Liver (tissue), 3 donors: Measurements from ENCODE around the gene TXNDC11.

Experiments used
- EGR1 ChIP-seq, 2 donors: IDR thresholded peaks; 2 replicates each; pipeline ENCODE4 v1.6.1; 2016 to 2018; ENCODE audit warnings: antibody characterized with exemption in 2 of 2, low read depth in 2 of 2
- SP1 ChIP-seq: IDR thresholded peaks from 2 replicates; pipeline ENCODE4 v1.6.1; 2018; ENCODE audit warnings: antibody characterized with exemption, mild to moderate bottlenecking
- TAF1 ChIP-seq: conservative IDR thresholded peaks from 2 replicates; pipeline ENCODE4 v1.6.1; 2016; ENCODE audit warnings: antibody characterized with exemption, mild to moderate bottlenecking
- YY1 ChIP-seq: IDR thresholded peaks from 2 replicates; pipeline ENCODE4 v1.6.1; 2016; ENCODE audit warnings: antibody characterized with exemption, mild to moderate bottlenecking
- TF ChIP-seq, protein P1 (sequence below): fragments of 150-350 bp; IDR thresholded peaks from 2 replicates; pipeline ENCODE4 v1.5.1; 2017; ENCODE audit warnings: improper control_type of control experiment, low read depth, low read length; ENCODE audit not compliant: missing input control
- TF ChIP-seq, protein P2 (sequence below): IDR thresholded peaks from 2 replicates; pipeline ENCODE4 v1.6.1; 2016; ENCODE audit warnings: antibody characterized with exemption
- TF ChIP-seq, protein P3 (sequence below): IDR thresholded peaks from 2 replicates; pipeline ENCODE4 v1.6.1; 2016; ENCODE audit warnings: antibody characterized with exemption
- TF ChIP-seq, protein P4 (sequence below): IDR thresholded peaks from 2 replicates; pipeline ENCODE4 v1.6.1; 2016; ENCODE audit warnings: antibody characterized with exemption, mild to moderate bottlenecking
- donor health status: healthy.
- donor health status: healthy.

DNA sequence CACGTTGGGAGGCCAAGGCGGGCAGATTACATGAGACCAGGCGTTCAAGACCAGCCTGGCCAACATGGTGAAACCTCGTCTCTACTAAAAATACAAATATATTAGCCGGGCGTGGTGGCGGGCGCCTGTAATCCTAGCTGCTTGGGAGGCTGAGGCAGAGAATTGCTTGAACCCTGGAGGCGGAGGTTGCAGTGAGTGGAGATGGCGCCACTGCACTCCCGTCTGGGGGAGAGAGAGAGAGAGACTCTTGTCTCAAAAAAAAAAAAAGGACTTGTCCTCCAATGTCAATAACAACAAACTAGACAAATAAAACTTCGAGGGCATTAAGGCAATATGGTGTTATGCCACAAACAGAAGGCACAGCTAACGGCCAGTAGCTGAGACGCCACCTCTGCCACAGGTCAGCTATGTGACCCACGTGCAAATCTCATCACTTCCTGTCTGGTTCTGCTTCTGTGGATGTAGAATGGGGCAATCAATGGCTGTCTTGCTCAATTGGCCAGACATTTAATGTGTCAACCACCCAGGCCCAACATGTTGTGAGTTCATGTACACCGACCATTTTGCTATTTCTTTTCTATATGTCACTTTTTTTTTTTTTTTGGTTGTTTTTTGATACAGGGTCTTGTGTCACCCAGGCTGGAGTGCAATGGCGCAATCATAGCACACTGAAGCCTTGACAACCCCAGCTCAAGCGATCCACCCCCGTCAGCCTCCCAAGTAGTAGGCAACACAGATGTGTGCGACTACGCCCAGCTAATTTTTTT is 834 bp upstream of the TXNDC11 start:
- TF ChIP-seq EGR1 (IDR thresholded peaks at IDR 0.05; ENCODE audit: low read depth in 2 of 2) (no peak), SP1 (peak; percentile 63), TAF1 (no peak), YY1 (peak; percentile 90)
- TF ChIP-seq, protein P1, sequence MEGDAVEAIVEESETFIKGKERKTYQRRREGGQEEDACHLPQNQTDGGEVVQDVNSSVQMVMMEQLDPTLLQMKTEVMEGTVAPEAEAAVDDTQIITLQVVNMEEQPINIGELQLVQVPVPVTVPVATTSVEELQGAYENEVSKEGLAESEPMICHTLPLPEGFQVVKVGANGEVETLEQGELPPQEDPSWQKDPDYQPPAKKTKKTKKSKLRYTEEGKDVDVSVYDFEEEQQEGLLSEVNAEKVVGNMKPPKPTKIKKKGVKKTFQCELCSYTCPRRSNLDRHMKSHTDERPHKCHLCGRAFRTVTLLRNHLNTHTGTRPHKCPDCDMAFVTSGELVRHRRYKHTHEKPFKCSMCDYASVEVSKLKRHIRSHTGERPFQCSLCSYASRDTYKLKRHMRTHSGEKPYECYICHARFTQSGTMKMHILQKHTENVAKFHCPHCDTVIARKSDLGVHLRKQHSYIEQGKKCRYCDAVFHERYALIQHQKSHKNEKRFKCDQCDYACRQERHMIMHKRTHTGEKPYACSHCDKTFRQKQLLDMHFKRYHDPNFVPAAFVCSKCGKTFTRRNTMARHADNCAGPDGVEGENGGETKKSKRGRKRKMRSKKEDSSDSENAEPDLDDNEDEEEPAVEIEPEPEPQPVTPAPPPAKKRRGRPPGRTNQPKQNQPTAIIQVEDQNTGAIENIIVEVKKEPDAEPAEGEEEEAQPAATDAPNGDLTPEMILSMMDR, result no peak
- TF ChIP-seq, protein P2, sequence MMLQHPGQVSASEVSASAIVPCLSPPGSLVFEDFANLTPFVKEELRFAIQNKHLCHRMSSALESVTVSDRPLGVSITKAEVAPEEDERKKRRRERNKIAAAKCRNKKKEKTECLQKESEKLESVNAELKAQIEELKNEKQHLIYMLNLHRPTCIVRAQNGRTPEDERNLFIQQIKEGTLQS, result peak; percentile 29
- TF ChIP-seq, protein P3, sequence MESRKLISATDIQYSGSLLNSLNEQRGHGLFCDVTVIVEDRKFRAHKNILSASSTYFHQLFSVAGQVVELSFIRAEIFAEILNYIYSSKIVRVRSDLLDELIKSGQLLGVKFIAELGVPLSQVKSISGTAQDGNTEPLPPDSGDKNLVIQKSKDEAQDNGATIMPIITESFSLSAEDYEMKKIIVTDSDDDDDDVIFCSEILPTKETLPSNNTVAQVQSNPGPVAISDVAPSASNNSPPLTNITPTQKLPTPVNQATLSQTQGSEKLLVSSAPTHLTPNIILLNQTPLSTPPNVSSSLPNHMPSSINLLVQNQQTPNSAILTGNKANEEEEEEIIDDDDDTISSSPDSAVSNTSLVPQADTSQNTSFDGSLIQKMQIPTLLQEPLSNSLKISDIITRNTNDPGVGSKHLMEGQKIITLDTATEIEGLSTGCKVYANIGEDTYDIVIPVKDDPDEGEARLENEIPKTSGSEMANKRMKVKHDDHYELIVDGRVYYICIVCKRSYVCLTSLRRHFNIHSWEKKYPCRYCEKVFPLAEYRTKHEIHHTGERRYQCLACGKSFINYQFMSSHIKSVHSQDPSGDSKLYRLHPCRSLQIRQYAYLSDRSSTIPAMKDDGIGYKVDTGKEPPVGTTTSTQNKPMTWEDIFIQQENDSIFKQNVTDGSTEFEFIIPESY, result no peak
- TF ChIP-seq, protein P4, sequence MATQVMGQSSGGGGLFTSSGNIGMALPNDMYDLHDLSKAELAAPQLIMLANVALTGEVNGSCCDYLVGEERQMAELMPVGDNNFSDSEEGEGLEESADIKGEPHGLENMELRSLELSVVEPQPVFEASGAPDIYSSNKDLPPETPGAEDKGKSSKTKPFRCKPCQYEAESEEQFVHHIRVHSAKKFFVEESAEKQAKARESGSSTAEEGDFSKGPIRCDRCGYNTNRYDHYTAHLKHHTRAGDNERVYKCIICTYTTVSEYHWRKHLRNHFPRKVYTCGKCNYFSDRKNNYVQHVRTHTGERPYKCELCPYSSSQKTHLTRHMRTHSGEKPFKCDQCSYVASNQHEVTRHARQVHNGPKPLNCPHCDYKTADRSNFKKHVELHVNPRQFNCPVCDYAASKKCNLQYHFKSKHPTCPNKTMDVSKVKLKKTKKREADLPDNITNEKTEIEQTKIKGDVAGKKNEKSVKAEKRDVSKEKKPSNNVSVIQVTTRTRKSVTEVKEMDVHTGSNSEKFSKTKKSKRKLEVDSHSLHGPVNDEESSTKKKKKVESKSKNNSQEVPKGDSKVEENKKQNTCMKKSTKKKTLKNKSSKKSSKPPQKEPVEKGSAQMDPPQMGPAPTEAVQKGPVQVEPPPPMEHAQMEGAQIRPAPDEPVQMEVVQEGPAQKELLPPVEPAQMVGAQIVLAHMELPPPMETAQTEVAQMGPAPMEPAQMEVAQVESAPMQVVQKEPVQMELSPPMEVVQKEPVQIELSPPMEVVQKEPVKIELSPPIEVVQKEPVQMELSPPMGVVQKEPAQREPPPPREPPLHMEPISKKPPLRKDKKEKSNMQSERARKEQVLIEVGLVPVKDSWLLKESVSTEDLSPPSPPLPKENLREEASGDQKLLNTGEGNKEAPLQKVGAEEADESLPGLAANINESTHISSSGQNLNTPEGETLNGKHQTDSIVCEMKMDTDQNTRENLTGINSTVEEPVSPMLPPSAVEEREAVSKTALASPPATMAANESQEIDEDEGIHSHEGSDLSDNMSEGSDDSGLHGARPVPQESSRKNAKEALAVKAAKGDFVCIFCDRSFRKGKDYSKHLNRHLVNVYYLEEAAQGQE, result peak; percentile 67
